HG02943 (cell line): ENCODE data around the gene PACSIN1.

Experiments
- ATAC-seq: cut with Tn5 transposase; IDR thresholded peaks from one replicate; pipeline ENCODE4 v1.9.1; 2021; ENCODE audit warnings: mild to moderate bottlenecking, low read depth, moderate library complexity; ENCODE audit not compliant: unreplicated experiment

The PACSIN1 gene

DNA sequence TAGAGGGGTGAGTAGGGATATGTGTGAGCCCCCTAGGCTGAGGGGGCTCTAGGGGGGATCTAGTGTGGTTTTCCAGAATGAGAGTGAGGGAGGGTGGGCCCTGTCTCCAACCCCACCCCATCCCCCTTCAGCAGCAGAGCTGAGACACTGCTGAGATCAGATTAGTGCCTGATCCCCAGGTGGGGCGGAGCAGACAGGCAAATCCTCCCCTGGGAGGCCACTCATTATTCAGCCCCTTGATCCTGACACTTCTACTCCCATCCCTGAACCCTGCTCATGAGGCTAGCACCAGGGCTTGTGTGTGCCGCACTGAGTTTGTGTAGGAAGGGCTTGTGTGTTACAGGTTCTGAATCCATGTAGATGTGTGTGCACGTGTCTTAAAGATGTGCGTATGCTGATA lies 47.8 kb downstream of the PACSIN1 start:
- ATAC-seq, result no peak

DNA sequence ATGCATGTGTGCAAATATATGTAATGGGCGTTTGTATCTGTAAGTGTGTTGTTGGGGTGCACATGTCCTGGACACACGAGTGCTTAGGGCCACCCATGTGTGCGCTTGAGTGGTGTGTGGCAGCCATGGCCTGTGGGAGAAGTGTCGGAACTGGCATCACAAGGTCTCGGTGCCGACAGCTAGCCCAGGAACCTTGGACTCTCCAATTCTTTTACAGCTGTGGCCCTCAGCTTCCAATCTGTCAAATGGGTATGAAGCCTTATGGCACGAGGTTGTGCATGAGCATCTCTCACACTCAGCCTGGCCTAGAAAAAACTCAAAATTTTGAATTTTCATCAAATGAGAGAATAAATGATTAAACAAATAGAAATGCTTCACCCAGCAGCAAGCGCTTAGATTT lies 48.2 kb downstream of the PACSIN1 start:
- ATAC-seq, result no peak

DNA sequence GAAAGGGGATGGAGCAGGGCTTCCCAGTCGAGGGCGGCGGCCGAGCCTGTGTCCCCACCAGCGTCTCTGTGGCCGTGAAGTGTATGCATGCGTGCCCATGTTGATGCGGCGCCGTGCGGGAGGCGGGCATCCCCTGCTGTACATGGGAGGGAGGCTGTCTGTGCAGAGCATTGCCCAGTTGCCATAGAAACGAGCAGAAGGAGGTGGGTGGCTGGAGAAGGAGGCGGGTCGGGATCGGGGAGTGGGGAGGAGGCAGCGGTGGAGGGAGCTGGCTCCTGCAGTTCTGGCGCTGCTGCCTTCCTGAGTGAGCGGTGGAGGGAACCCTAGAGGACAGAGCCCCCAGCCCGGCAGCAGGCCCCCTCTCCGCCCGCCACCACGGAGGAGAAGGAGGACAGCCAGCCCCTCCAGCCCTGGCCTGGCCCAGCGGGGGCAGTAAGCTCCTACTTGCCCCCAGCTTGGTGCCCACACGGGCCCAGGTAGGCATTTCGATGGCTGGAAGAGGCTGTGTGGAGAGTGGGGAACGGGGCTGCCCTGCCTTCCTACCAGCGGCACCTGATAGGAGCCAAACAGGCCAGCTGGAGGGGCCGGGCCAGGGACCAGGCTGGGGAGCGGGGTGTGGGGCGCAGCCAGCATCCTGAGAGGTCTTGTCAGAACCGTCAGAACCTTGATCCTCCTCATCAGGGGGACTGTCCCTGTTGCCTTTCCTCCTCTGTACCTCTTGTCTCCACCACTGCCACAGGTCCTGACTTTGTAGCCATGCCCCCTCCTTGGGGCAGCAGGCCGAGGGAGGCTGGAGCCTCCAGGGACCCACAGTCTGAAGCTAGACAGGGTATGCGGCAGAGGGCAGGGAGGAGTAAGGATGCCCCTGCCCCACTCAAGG lies 49.0 kb downstream of the PACSIN1 start:
- no peak for ATAC-seq

DNA sequence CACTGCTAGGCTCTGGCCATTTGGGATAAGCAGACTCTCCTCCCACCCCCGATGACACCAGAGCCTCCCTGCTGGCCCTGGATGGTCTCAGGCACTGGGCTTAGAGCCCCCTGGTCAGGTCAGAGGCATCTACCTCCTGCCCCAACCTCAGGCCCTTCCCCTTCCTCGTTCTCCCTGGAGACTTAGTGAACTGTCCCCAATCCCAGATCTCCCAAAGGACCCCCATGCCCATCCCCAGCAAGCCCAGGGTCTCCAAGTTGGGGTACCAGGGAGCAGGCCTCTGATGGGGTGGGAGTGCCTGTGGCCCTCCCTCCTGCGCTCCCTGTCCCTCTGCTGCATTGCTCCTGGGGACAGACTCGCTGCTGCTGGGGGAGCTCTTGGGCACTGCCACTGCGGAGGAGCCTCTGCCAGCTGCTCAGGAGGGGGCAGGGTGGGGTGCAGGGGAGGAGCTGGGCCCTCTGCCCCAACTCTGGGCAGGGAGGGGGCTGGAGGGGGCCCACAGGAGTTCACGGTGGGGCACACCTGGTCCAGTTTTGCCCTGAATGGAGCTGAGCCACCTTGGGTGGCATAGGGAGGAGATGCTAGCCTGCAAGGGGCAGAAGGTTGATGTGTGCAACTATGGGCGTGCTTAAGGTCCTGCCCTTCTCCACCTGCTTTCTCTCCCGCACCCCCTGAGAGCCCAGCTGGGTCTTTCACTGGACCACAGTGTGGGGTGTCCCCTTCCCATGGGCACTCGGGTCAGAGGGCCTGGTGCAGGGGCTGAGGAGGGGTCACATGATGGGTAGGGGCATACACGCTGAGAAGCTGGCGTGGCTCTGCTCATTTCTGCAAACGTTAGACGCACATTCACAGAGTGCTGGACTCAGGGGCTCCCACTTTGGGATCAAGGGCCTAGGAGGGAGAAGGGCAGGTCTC lies 49.9 kb downstream of the PACSIN1 start:
- no peak for ATAC-seq

DNA sequence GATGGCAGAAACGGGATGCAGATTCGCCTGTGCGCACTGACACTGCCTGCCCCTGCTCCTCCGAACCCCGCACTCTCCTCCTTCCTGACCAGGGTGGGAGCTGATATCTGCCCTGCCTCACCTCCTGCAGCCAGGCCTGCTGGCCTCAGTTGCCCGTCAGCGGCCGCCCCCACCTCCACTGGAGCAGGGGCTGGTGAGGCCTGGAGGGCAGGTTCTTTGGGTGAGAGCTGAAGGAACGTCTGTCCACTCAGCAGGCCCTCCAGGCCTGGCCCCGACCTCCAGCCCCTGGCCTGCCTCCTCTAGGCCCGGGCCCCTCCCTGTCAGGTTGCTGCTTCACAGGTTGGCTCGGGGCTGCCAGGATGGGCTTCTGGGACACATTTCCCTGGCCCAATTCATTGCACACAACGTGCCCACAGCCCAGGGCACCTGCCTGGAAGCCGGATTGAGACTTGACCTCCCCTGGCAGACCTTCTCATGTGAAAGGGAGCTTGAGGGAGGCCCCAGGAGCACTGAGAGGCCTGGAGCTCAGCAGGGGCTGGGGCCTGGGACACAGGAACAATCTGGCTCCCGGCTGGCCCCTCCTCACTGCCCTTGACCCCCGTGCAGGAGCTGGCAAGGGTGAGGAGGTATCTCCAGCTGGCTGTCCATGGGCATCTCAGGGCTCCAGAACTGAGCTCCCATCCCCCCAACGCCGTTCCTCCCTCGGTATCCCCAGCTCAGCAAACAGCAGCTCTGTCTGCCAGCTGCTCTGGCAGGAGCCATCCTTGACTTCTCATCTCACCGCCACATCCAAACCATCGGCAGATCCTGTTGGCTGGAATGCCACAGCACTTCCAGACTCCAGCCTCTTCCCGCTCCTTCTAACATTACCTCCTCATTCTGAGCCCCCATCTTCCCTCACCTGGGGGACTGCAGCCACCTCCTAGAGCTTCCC lies 50.8 kb downstream of the PACSIN1 start:
- no peak for ATAC-seq

DNA sequence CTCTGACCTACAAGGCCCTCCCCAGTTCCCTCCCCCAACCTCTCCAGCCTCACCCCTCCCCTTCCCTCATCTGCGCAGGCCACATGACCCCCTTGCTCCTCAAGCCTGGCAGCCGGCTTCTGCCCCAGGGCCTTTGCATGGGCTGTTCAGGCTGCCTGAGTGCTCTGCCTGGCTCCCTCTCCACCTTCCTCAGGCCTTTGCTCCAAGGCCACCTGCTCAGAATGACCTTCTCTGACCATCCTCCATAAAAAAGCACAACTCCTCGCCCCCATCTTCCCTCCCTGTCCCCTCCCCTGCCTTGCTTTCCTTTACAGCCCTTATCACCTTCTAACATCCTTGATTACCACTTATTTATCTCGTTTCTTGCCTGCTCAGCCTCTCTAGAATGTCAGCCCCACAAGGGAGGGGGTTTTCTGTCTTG lies 51.6 kb downstream of the PACSIN1 start:
- no peak for ATAC-seq

DNA sequence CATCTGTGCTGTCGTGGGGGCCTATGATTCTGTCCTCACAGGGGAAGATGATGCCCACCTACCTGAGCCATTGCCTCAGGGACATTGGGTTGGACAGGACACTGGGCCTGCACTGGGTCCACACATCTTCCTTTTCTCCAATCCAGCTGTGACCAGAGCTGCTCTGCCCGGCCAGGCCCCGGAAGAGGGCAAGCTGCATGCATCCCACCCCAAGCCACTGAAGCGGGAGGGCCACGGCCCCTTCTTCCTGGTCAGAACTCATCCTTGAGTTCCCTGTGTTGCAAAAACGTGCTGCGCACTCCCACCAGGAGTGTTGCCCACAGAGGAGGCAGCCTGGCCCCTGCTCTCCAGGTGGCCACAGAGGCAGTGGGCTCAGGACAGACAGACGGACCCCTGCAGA lies 52.1 kb downstream of the PACSIN1 start:
- ATAC-seq, result no peak

DNA sequence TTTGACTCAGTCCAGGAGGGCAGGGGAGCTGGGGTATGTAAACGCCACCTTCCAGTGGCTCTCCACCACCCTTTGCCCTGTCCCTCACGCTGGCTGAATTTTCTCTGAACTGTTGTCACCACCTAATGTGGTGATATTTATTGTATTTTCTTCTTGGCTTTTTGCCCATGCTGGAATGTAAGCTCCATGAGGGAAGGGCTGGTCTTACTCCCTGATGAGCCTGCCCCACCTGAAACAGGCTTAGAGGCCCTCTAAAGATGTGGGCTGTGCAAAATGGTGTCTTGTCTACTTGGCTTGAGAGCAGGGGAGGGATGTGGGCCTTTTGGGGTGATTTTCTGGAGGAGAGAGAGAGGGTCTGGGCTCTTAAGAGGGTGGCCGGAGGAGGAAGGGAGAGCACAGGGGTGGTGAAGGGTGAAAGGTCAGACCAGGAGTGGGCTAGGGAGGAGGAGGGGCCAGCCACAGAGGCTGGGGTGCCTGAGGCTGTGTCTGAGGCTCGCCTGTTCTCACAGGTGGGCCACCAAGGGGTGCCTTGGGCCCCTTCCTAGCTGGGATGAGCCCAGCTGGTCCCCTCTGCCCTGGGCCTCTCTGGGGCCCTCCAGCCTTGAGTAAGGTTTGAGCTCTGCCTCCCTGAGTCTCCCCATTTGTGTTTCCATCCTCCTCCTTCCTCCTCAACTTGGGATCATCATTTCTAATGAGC lies 52.9 kb downstream of the PACSIN1 start:
- no peak for ATAC-seq

DNA sequence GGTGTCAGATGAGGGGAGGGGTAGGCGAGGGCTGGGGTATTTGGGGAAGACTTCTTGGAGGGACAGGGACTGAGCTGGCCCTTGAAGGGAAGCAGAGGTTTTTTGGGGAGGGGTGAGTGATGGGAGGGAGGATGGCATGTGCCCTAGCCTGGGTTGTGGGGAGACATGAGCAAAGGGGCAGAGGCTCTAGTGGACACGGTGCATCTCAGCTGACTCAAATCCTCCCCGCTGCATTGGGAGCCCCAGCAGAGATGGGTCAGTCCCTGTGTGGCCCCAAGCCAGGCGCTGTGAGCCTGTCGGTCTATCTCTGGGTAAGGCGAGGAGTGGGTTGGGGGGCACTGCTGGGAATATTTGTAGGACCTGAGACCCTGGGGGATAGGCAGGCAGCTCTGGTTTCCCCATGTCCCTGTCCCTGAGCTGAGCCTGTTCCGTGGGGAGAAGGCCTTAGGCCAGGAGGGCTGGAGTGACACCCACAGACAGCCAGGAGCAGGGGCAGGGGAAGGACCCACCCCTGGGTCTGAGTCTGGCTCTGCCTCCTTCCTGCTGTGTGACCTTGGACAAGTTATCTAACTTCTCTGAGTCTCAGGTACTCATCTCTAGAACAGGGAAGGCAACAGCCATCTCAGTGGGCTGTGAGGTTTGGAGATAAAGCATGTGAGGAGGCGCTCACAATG lies 54.2 kb downstream of the PACSIN1 start:
- no peak for ATAC-seq

DNA sequence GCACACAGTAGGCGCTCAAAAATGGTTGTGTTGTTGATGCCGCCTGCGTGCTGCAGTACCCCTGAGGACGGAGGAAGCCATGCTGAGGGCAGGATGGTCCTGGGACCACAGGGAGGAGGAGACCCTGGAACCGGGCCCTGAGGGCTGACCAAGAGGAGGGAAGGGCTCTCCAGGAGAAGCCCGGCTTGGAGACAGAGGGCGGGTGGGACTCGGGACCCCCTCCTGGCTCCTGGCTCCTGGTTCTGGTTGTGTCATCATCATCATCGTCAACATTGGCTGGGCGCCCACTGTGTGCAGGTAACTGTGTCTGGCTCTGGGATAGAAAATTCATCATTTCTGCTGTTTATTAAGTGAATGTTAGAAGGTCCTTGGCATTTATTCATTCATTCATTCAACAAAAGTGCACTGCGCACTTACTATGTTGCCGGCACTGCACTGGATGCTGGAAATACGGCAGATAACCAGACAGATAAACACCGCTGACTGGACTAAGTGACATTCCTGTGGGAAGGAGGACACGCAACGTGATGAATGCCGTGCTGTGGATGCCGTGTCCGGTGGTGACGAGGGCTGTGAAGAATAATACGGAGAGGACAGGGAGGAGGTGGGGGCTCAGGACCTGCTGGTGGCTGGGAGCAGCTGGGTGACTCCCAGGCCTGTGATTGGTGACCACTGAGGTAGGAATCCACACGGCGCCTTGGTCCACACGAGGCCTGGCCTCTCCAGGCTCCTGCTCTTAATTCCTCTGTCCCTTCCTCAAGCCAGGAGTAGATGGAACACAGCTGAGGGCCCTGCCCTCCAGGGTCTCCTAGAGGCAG lies 55.0 kb downstream of the PACSIN1 start:
- no peak for ATAC-seq

DNA sequence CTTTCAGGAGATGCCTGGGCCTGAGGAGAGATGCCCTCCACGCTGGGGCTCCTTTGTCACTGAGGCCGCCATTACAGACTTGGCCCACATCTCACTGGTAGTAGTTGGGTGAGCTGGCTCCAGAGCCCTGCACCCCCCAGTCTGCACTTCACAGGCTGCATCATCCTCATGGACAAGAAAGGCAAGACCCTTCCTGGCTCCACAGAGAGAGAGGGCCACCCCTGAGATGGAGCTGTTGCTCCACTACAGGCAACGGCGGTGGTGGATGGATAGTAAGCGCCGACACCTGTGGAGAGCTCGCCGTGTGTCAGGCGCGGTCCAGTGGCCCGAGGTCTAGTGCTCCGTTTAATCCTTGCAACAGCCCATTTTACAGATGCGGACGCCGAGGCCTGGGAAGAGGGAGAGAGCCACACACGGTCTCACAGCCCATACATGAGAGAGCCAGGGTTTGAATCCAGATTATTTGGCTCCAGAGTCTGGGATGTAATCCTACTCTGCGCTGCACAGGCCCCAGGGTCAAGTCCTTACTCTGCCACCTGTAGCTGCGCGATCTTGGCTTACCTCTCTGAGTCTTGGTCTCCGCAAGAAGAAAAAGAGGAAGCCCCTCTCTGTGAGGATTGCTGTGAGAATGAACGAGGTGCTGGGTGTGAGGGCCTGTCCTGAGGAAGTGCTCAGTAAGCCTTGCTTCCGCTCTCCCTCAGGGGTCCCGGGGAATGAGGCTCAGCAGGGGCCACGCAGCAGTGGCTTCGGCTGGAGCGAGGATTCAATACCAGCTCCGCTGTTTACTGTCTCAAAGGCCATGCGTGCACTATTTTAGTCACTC lies 55.8 kb downstream of the PACSIN1 start:
- ATAC-seq, result no peak

DNA sequence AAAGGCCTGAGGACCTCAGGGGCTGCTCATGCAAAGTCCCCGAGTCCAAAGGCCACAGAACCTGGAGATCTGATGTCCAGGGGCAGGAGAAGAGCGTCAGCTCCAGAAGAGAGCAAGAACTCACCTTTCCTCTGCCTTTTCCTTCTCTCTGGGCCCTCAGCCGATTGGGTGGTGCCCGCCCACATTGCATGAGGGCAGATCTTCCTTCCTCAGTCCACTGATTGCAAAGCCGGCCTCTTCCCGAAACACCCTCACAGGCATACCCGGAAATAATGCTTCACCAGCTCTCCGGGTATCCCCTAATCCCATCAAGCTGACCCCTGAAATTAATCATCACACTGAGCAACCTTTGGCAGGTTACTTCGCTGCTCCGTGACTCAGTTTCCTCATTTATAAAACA lies 56.9 kb downstream of the PACSIN1 start:
- ATAC-seq, result no peak

DNA sequence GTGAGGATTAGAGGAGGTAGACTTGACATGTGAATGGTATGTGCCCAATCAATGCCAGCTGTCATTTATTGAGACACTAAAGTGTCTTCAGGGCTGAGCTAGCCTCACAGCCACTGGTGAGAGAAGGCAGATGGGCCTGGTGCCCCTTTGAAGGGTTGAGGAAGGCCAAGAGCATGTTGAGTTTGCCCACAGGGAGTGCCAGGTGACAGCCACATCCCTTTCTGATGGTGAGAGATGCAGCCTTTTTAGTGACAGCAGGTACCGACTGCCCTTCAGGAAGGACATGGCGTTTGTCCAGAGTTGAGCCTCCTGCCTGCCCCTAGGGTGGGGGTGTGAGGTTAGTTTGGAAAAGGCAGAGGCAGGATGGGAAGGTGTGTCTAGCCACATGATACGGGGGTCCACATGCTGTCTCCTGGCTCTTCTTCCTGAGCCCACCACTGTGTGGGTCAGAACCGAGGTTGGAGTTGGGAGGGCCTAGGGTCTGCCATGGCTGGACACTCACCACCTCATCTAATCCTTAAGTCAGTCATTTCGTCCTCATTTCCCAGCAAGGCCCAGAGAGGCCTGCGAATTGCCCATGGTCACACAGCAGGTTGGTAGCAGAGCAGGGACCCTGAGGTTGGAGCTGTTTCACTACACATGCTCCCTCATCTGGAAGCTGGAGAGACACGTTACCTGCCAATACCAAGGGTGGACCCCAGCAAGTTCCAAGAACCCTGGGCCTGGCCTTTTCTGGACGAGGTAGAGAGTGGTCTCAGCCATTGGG lies 57.7 kb downstream of the PACSIN1 start:
- no peak for ATAC-seq

DNA sequence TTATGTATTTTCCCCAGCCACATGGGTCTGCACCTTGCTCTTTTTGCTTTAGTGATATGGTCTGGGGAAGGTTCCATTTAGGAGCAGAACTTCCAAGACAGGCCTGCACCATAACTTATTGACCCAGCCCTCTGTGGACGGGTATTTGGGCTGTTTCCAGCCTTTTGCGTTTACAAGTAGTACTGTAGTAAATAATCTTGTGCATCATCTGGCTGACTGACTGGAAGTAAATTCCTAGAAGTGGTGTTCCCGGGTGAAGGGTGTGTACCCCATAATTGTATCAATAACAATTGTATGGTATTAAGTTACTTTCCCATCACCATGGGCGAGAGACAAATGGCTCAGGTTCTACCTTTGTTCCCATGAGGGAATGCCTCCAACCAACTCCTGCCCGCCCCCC lies 58.6 kb downstream of the PACSIN1 start:
- ATAC-seq, result no peak

DNA sequence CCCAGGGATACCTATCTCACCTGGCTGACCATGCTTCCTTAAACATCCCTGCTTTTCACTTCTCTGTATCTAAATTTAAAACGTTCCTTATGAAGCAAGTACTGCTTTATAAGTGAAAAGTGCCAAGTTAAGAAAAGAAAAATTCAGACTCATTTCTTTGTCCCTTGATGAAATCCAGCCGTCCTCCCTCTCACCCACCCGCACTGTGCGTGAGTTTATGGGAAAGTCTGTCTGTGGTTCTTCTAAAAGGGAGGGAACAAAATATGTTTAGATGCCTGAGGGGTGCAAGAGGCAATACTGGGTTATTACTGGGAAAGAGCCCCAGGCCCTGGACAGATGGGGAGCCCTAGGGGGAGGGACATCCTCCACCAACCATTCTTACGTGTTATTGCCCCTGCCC lies 59.1 kb downstream of the PACSIN1 start:
- ATAC-seq, result no peak

DNA sequence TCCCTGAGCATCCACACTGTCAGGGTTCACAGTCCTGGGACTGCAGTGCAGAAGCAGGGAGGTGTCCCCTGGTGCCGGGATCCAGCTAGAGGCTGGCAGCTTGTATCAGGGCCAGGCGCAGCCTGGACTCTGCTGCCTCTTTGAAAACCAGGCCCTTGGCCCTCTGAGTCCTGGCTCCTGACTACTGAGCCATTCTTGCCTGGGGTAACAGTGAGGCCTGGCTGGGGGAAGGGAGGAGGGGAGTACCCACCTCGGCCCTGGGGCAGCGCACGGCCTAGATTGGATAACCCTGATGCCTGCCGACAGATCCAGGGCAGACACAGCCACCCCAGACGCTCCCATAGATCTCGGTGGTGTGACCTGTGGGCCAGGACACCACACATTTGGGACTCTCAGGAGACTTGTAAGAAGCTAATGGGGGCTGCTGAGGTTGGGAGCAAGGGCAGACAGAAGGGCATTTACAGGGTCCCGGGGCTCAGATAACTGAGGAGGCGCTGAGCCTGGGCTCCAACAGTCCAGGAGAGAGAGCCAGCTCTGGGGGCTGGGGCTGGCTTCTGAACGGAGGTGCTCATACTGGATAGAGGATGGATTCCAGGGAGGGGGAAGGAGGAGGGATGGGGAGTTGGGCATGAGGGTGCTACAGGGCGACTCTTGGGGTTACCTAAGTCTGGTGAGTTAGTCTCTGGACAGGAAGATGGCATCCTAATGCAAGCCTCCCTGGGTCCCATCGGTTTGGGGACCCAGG lies 59.7 kb downstream of the PACSIN1 start:
- no peak for ATAC-seq
